OCI-LY1 (cell line): ENCODE results near the gene ARHGEF25.

Source experiments
- CTCF ChIP-seq: fragments of 200-600 bp; sonication (generic), shearing (Covaris generic); IDR thresholded peaks from 2 replicates; pipeline ENCODE4 v1.5.1; 2017; ENCODE audit warnings: mild to moderate bottlenecking, antibody characterized with exemption, low read length, moderate library complexity, mixed read lengths
- EZH2 ChIP-seq: fragments of 200-600 bp; sonication (generic), shearing (Covaris generic); IDR thresholded peaks from 2 replicates; pipeline ENCODE4 v1.8.0; 2017; ENCODE audit warnings: borderline replicate concordance, mixed run types, mild to moderate bottlenecking, antibody characterized with exemption, low read length, moderate library complexity, mixed read lengths

GRCh38 chr12:57590479-57590863 is 20.8 kb upstream of the ARHGEF25 start:
- no peak for TF ChIP-seq CTCF
- no peak for TF ChIP-seq EZH2
